ENCODE results near the gene AP1S3.
"Not testable (repeated sequence)": the region's sequence is repeated elsewhere in the genome, so short reads cannot be mapped to it uniquely, and the experiment has no call there.

- TF ChIP-seq POLR2AphosphoS5 (IDR thresholded peaks at IDR 0.05; ENCODE audit: low read depth, low read length); TCF7L2 (IDR thresholded peaks at IDR 0.05; ENCODE audit: low read depth, low read length); CTCF (IDR thresholded peaks at IDR 0.05); SIN3A (IDR thresholded peaks at IDR 0.05; ENCODE audit: borderline replicate concordance, insufficient read depth, low read depth, low read length): not testable (repeated sequence)
Observed at GRCh38 chr2:223788106-223788505, 49.3 kb downstream of the AP1S3 start.
